Upper lobe of left lung (tissue), 6 donors: Measurements from ENCODE around the gene MTHFD2. TPM values are rescaled to one million over a fixed set of nuclear protein-coding genes. Genes with fewer than 3 reads are reported as not detected.

Experiments
- ATAC-seq, 2 donors: fragments of 200-7000 bp; cut with Tn5 transposase; one replicate each; pipeline ENCODE4 v1.9.1; 2022; ENCODE audit warnings: mild to moderate bottlenecking in 2 of 2, moderate library complexity in 2 of 2; ENCODE audit not compliant: low FRiP score in 2 of 2
- DNase-seq, 2 donors: peaks; one replicate each; pipeline ENCODE4 v3.0.0-alpha.2; 2019 to 2020
- H3K27ac ChIP-seq, 4 donors: fragments of 200-600 bp; sonication (generic); one replicate each; pipeline ENCODE4 v1.5.1; 2016 to 2019
- H3K27me3 ChIP-seq, 4 donors: fragments of 200-600 bp; sonication (generic); one replicate each; pipeline ENCODE4 v1.5.1; 2017 to 2019
- H3K36me3 ChIP-seq, 4 donors: fragments of 200-600 bp; sonication (generic); one replicate each; pipeline ENCODE4 v1.5.1; 2016 to 2019
- H3K4me1 ChIP-seq, 4 donors: fragments of 200-600 bp; sonication (generic); one replicate each; pipeline ENCODE4 v1.5.1; 2018 to 2019
- H3K4me3 ChIP-seq, 4 donors: fragments of 200-600 bp; sonication (generic); one replicate each; pipeline ENCODE4 v1.5.1; 2017 to 2019; ENCODE audit warnings: mild to moderate bottlenecking in 2 of 4, moderate library complexity in 1 of 4
- H3K9me3 ChIP-seq, 4 donors: fragments of 200-600 bp; sonication (generic); one replicate each; pipeline ENCODE4 v1.5.1; 2018 to 2019
- EP300 ChIP-seq, 4 donors: sonication (generic); formaldehyde crosslinking; IDR thresholded peaks; one replicate each; pipeline ENCODE4 v1.5.1; 2017; ENCODE audit warnings: antibody characterized with exemption in 4 of 4, control low read depth in 2 of 4
- POLR2A ChIP-seq, 4 donors: fragments of 450-650 bp; IDR thresholded peaks; one replicate each; pipeline ENCODE4 v1.5.1; 2016 to 2017; ENCODE audit warnings: antibody characterized with exemption in 4 of 4, mild to moderate bottlenecking in 2 of 4
- POLR2AphosphoS5 ChIP-seq, 2 donors: sonication (generic); formaldehyde crosslinking; IDR thresholded peaks; one replicate each; pipeline ENCODE4 v1.5.1; 2017; ENCODE audit warnings: antibody characterized with exemption in 2 of 2
- WGBS, 2 donors: methylation state at CpG; one replicate each; pipeline ENCODE4 v1.1.5; 2017 to 2018; 5-methylcytosine and 5-hydroxymethylcytosine counted together
- total RNA-seq, 6 donors: library from RNA; depleted of rRNA in 4 of 6; stranded (reverse); fragments of >200 nt in 4 of 6; gene quantifications; one replicate each; pipeline versions ENCODE4 v1.1.0 to v1.2.1, GENCODE V29; 2016 to 2021
- TF ChIP-seq, protein P1 (sequence below), 6 experiments: fragments of 450-650 bp in 4 of 6; fragments of 200-600 bp in 2 of 6; sonication (generic) in 2 of 6; IDR thresholded peaks; one replicate each; pipeline ENCODE4 v1.5.1; 2016 to 2019; ENCODE audit warnings: antibody characterized with exemption in 6 of 6
- donor health status: DM: no; HTN: no; CAD: no; lungs with moderate emphysema.
- donor health status: DM: no; HTN: yes; CAD: no; lungs with severe emphysema.

Gene MTHFD2
- total RNA-seq, result 10 to 100 TPM in 5 of 6 donors, 1 to 10 TPM in 1; 8.4 to 68.1 (median 34.5) TPM

GRCh38 chr2:74198461-74199274 lies at the start of gene MTHFD2:
Gene MTHFD2 (plus strand): TSS chr2:74198615. CDS start chr2:74198642, 27 bp downstream.
- DNase-seq (peak; percentile 95 to 98), ATAC-seq (peak; percentile 98)
- H3K4me3 ChIP-seq, result peak within 1 kb of the TSS; percentile 57 to 83 (median 76)
- peaks cover 0 to 3% (median 0%) of the 10 kb centered on the region in 4 donors for H3K36me3 ChIP-seq
- H3K9me3 ChIP-seq, result no peaks in the 10 kb centered on the region
- WGBS, 2 donors, result 0 to 1% methylated on average over 6 to 72 of the region's 96 CpGs
- H3K27me3 ChIP-seq, result no peaks in the 10 kb centered on the region
- peaks cover 5 to 43% (median 17%) of the 10 kb centered on the region in 4 donors for H3K4me1 ChIP-seq
- peak within 1 kb of the TSS; percentile 90 to 94 (median 91) for H3K27ac ChIP-seq
- TF ChIP-seq, protein P1, sequence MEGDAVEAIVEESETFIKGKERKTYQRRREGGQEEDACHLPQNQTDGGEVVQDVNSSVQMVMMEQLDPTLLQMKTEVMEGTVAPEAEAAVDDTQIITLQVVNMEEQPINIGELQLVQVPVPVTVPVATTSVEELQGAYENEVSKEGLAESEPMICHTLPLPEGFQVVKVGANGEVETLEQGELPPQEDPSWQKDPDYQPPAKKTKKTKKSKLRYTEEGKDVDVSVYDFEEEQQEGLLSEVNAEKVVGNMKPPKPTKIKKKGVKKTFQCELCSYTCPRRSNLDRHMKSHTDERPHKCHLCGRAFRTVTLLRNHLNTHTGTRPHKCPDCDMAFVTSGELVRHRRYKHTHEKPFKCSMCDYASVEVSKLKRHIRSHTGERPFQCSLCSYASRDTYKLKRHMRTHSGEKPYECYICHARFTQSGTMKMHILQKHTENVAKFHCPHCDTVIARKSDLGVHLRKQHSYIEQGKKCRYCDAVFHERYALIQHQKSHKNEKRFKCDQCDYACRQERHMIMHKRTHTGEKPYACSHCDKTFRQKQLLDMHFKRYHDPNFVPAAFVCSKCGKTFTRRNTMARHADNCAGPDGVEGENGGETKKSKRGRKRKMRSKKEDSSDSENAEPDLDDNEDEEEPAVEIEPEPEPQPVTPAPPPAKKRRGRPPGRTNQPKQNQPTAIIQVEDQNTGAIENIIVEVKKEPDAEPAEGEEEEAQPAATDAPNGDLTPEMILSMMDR (IDR thresholded peaks at IDR 0.05), result peak; percentile 71 to 96 (median 91)
- no peak for TF ChIP-seq EP300 (IDR thresholded peaks at IDR 0.05)
- peak; percentile 63 to 88 for TF ChIP-seq POLR2AphosphoS5 (IDR thresholded peaks at IDR 0.05)
- TF ChIP-seq POLR2A (IDR thresholded peaks at IDR 0.05), result peak in 3 of 4 donors; percentile 60 to 80 (median 72)

GRCh38 chr2:74149247-74149525 lies 49.2 kb upstream of the MTHFD2 start:
- H3K9me3 ChIP-seq, result no peaks in the 10 kb centered on the region
- DNase-seq, result no peak
- H3K4me1 ChIP-seq, result peaks cover 16 to 26% (median 20%) of the 10 kb centered on the region in 4 donors
- 82 to 93% methylated on average over 5 of the region's 5 CpGs for WGBS, 2 donors
- H3K4me3 ChIP-seq, result no peak overlapping the region
- H3K36me3 ChIP-seq, result peaks cover 0 to 29% (median 9%) of the 10 kb centered on the region in 4 donors
- H3K27ac ChIP-seq, result no peak overlapping the region
- TF ChIP-seq EP300 (IDR thresholded peaks at IDR 0.05), result no peak
- TF ChIP-seq POLR2AphosphoS5 (IDR thresholded peaks at IDR 0.05), result no peak
- no peak for TF ChIP-seq POLR2A (IDR thresholded peaks at IDR 0.05)
- TF ChIP-seq, protein P1 (IDR thresholded peaks at IDR 0.05), result no peak
- no peaks in the 10 kb centered on the region for H3K27me3 ChIP-seq
- ATAC-seq, result no peak

- Histone ChIP-seq H3K36me3 (peaks cover 0 to 31% (median 10%) of the 10 kb centered on the region in 4 donors), H3K4me1 (peaks cover 16 to 26% (median 20%) of the 10 kb centered on the region in 4 donors), H3K27me3 (no peaks in the 10 kb centered on the region), H3K27ac (no peak overlapping the region), H3K9me3 (no peaks in the 10 kb centered on the region), H3K4me3 (no peak overlapping the region)
- TF ChIP-seq EP300 (IDR thresholded peaks at IDR 0.05), result no peak
- 93 to 94% methylated on average over 7 of the region's 7 CpGs for WGBS, 2 donors
- no peak for DNase-seq
- no peak for ATAC-seq
Observed at GRCh38 chr2:74149570-74150319, 48.7 kb upstream of the MTHFD2 start.

DNA sequence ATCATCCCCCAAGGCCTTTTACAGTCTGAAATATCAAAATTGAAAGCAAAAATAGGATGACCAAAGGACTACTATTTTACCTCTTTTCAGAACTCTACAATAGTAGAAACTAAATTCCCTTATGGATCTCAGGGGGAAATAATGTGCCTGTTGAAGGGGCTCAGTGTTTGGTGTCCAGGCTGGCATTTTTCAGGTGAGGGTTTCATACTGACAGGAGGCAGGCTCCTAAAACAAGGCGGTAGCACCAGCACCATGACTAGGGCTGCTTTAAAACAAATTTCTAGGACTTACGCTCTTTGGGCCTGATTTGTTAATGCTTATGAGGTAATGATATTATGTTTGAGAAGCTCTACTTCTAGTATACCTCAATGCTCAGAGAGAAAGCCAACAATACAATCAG lies 45.5 kb upstream of the MTHFD2 start:
- no peak for DNase-seq
- TF ChIP-seq POLR2AphosphoS5 (IDR thresholded peaks at IDR 0.05) (no peak), POLR2A (IDR thresholded peaks at IDR 0.05) (no peak), EP300 (IDR thresholded peaks at IDR 0.05) (no peak)
- TF ChIP-seq, protein P1 (IDR thresholded peaks at IDR 0.05), result no peak
- Histone ChIP-seq H3K27me3 (no peaks in the 10 kb centered on the region), H3K4me3 (no peak overlapping the region), H3K27ac (no peak overlapping the region), H3K4me1 (peaks cover 6 to 12% (median 7%) of the 10 kb centered on the region in 4 donors), H3K9me3 (no peaks in the 10 kb centered on the region), H3K36me3 (peaks cover 21 to 62% (median 32%) of the 10 kb centered on the region in 4 donors)
- WGBS, 2 donors, result 92 to 95% methylated on average over 2 of the region's 2 CpGs
- no peak for ATAC-seq

DNA sequence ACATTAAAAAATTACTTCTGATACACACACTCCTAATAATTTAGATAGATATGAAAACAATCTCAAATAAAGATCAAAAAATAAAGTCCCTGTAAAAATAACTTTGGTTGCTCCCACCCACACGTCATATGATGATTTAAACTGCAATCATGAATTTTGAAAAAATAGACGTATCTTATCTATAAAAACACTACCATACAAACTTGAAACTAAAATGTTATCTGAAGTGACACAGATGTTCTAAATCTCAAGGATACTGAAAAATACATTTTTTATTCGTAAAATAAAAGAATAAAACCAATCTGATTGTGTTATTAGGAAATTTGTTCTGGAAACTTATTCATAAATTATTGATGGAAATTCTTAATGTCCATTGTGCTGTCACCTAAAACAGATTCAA lies 42.6 kb upstream of the MTHFD2 start:
- WGBS, 2 donors, result 88 to 94% methylated on average over 3 of the region's 3 CpGs
- H3K27ac ChIP-seq, result no peak overlapping the region

More for the DNA sequence above, 42.6 kb upstream of the MTHFD2 start:
- ATAC-seq (no peak), DNase-seq (no peak)
- no peaks in the 10 kb centered on the region for H3K4me1 ChIP-seq
- H3K9me3 ChIP-seq, result no peaks in the 10 kb centered on the region
- peaks cover 21 to 85% (median 57%) of the 10 kb centered on the region in 4 donors for H3K36me3 ChIP-seq
- TF ChIP-seq EP300 (IDR thresholded peaks at IDR 0.05), result no peak
- no peak for TF ChIP-seq POLR2AphosphoS5 (IDR thresholded peaks at IDR 0.05)
- no peak for TF ChIP-seq POLR2A (IDR thresholded peaks at IDR 0.05)
- TF ChIP-seq, protein P1 (IDR thresholded peaks at IDR 0.05), result no peak
- no peaks in the 10 kb centered on the region for H3K27me3 ChIP-seq
- no peak overlapping the region for H3K4me3 ChIP-seq
